Mesodermal cell (in vitro differentiated cells): ENCODE data around the gene AGRN.

ENCODE experiments used
- H3K27ac ChIP-seq: 2 replicates; pipeline ENCODE4 v1.7.0; 2013; ENCODE audit warnings: mild to moderate bottlenecking, low read depth, low read length, moderate library complexity; ENCODE audit not compliant: severe bottlenecking
- H3K36me3 ChIP-seq: 2 replicates; pipeline ENCODE4 v1.7.1; 2013; ENCODE audit warnings: mild to moderate bottlenecking, low read length, moderate library complexity; ENCODE audit not compliant: control insufficient read depth, insufficient read depth
- H3K4me1 ChIP-seq: one replicate; pipeline ENCODE4 v1.7.1; 2013; ENCODE audit warnings: mild to moderate bottlenecking, low read length; ENCODE audit not compliant: insufficient read depth, control insufficient read depth, poor library complexity, severe bottlenecking
- H3K4me3 ChIP-seq: 2 replicates; pipeline ENCODE4 v1.7.0; 2013; ENCODE audit warnings: low read length, control low read depth, mild to moderate bottlenecking; ENCODE audit not compliant: insufficient read depth, poor library complexity, severe bottlenecking; ENCODE audit errors: extremely low read depth
- H3K9me3 ChIP-seq: 2 replicates; pipeline ENCODE4 v1.7.1; 2013; ENCODE audit warnings: mild to moderate bottlenecking, low read length, moderate library complexity; ENCODE audit not compliant: control insufficient read depth
- WGBS, 2 experiments: methylation state at CpG; one replicate each; pipeline ENCODE4 v1.1.5; 2013; ENCODE audit warnings: missing lambda C conversion rate in 2 of 2; ENCODE audit not compliant: insufficient coverage in 2 of 2; 5-methylcytosine and 5-hydroxymethylcytosine counted together

AGRN gene

DNA sequence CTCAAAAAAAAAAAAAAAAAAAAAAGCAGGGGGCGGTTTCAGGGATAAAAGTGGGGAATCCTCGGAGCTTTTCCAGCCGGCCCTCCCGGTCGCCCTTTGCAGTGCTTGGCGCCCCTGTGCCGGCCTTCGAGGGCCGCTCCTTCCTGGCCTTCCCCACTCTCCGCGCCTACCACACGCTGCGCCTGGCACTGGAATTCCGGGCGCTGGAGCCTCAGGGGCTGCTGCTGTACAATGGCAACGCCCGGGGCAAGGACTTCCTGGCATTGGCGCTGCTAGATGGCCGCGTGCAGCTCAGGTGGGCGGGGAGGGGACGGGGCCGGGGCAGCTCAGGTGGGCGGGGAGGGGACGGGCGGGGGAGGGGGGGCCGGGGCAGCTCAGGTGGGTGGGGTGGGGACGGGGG lies 28.8 kb downstream of the AGRN start:
- no peak overlapping the region for H3K4me3 ChIP-seq
- H3K27ac ChIP-seq, result no peak overlapping the region
- H3K4me1 ChIP-seq, result no peaks in the 10 kb centered on the region
- WGBS, 2 experiments, result 97 to 98% methylated on average over 9 to 15 of the region's 28 CpGs
- H3K36me3 ChIP-seq, result peaks cover 55% of the 10 kb centered on the region
- no peaks in the 10 kb centered on the region for H3K9me3 ChIP-seq

GRCh38 chr1:1049318-1050165 lies 29.6 kb downstream of the AGRN start:
- H3K27ac ChIP-seq, result no peak overlapping the region
- H3K4me3 ChIP-seq, result no peak overlapping the region
- H3K9me3 ChIP-seq, result no peaks in the 10 kb centered on the region
- WGBS, 2 experiments, result 96 to 98% methylated on average over 43 to 45 of the region's 57 CpGs
- H3K36me3 ChIP-seq, result peaks cover 52% of the 10 kb centered on the region
- H3K4me1 ChIP-seq, result no peaks in the 10 kb centered on the region

- H3K36me3 ChIP-seq, result peaks cover 50% of the 10 kb centered on the region
- H3K4me3 ChIP-seq, result no peak overlapping the region
- no peak overlapping the region for H3K27ac ChIP-seq
- WGBS, 2 experiments, result 98% methylated on average over 28 to 32 of the region's 32 CpGs
- no peaks in the 10 kb centered on the region for H3K4me1 ChIP-seq
- H3K9me3 ChIP-seq, result no peaks in the 10 kb centered on the region
Measured at GRCh38 chr1:1050577-1051052, 30.7 kb downstream of the AGRN start.

DNA sequence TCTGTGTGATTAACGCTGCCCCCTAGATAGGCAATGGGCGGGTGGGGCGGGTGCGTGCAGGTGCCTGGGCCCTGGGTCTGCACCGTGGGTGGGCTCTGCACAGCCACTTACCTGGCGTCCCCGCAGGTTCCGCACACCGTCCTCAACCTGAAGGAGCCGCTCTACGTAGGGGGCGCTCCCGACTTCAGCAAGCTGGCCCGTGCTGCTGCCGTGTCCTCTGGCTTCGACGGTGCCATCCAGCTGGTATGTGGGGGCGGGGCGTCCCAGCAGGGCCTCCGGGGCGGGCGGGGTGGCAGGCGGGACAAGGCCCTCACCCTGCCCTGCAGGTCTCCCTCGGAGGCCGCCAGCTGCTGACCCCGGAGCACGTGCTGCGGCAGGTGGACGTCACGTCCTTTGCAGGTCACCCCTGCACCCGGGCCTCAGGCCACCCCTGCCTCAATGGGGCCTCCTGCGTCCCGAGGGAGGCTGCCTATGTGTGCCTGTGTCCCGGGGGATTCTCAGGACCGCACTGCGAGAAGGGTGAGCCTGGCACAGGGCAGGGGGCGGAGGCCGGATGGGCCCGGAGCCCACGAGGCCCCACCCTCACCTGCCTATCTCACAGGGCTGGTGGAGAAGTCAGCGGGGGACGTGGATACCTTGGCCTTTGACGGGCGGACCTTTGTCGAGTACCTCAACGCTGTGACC lies 31.3 kb downstream of the AGRN start:
- no peak overlapping the region for H3K27ac ChIP-seq
- H3K4me1 ChIP-seq, result no peaks in the 10 kb centered on the region
- H3K9me3 ChIP-seq, result no peaks in the 10 kb centered on the region
- 94 to 95% methylated on average over 37 to 44 of the region's 46 CpGs for WGBS, 2 experiments
- no peak overlapping the region for H3K4me3 ChIP-seq
- H3K36me3 ChIP-seq, result peaks cover 43% of the 10 kb centered on the region

DNA sequence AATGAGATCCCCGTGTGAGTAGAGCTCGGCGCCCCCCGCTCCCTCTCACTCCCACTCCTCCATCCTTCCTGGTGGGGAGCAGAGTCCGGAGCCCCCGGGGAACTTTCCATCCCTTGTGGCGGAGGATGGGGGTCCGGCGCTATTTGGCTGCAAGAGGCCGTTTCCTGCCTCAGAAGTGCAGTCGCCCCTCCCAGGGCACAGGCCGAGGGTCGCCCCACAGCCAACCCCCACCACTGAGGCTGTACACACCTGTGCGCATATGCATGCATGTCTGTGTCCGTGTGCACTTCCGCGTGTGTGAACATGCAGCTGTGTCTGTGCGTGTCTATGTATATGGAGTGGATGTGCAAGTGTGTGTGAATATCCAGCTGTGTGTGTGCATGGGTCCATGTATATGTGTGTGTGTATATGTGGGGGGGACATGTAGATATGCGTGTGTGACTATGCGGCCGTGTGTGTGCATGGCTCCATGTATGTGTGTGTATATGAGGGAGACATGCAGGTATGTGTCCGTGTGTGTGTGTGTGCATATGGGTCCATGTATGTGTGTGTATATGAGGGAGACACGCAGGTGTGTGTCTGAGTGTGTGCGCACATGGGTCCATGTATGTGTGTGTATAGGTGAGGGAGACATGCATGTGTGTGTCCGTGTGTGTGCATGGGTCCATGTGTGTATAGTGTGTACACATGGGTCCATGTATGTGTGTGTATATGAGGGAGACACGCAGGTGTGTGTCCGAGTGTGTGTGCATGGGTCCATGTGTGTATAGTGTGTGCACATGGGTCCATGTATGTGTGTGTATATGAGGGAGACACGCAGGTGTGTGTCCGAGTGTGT lies 32.3 kb downstream of the AGRN start:
- Histone ChIP-seq H3K9me3 (no peaks in the 10 kb centered on the region), H3K36me3 (peaks cover 34% of the 10 kb centered on the region), H3K4me1 (no peaks in the 10 kb centered on the region), H3K4me3 (no peak overlapping the region), H3K27ac (no peak overlapping the region)
- WGBS, 2 experiments, result 95 to 96% methylated on average over 24 to 29 of the region's 29 CpGs

GRCh38 chr1:1053022-1053421 lies 33.1 kb downstream of the AGRN start:
- Histone ChIP-seq H3K9me3 (no peaks in the 10 kb centered on the region), H3K4me3 (no peak overlapping the region), H3K4me1 (no peaks in the 10 kb centered on the region), H3K27ac (no peak overlapping the region), H3K36me3 (peaks cover 29% of the 10 kb centered on the region)
- WGBS, 2 experiments, result 96 to 98% methylated on average over 13 to 15 of the region's 15 CpGs

GRCh38 chr1:1053682-1054081 lies 33.8 kb downstream of the AGRN start:
- Histone ChIP-seq H3K36me3 (peaks cover 29% of the 10 kb centered on the region), H3K4me3 (no peak overlapping the region), H3K27ac (no peak overlapping the region), H3K9me3 (no peaks in the 10 kb centered on the region), H3K4me1 (peaks cover 6% of the 10 kb centered on the region)
- 98% methylated on average over 17 to 18 of the region's 18 CpGs for WGBS, 2 experiments

DNA sequence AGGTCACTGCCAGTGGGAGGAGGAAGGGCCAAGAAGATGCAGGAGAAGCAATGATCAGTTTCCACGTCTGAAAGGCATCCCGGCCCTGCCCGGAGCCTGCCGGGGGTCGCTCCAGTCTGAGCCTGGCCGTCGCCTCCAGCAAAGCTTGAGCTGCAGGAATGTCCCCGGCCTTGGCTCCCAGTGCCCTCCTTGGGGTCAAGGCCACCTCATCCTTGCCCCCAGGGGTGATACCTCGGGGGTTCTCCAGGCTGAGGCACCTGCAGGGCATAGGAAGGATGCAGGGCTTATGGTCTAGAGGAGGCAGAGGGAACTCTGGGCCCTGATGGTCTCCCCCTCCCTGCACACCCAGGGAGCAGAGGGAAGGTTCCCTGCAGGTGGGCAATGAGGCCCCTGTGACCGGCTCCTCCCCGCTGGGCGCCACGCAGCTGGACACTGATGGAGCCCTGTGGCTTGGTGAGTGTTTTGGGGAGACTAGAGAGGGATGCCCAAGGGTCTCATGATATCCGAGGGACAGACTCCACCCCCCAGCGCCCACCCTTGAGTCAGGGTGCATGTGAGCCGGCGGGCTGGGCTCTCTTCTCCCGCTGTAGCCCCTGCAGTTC lies 34.3 kb downstream of the AGRN start:
- no peak overlapping the region for H3K4me3 ChIP-seq
- peaks cover 6% of the 10 kb centered on the region for H3K4me1 ChIP-seq
- no peak overlapping the region for H3K27ac ChIP-seq
- H3K9me3 ChIP-seq, result no peaks in the 10 kb centered on the region
- WGBS, 2 experiments, result 93 to 94% methylated on average over 14 of the region's 18 CpGs
- H3K36me3 ChIP-seq, result peaks cover 29% of the 10 kb centered on the region

DNA sequence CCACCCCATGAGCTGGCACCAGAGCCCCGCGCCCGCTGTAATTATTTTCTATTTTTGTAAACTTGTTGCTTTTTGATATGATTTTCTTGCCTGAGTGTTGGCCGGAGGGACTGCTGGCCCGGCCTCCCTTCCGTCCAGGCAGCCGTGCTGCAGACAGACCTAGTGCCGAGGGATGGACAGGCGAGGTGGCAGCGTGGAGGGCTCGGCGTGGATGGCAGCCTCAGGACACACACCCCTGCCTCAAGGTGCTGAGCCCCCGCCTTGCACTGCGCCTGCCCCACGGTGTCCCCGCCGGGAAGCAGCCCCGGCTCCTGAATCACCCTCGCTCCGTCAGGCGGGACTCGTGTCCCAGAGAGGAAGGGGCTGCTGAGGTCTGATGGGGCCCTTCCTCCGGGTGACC lies 35.1 kb downstream of the AGRN start:
- WGBS, 2 experiments, result 89 to 91% methylated on average over 18 to 23 of the region's 23 CpGs
- H3K36me3 ChIP-seq, result peaks cover 29% of the 10 kb centered on the region
- no peak overlapping the region for H3K4me3 ChIP-seq
- H3K4me1 ChIP-seq, result peaks cover 7% of the 10 kb centered on the region
- H3K9me3 ChIP-seq, result no peaks in the 10 kb centered on the region
- no peak overlapping the region for H3K27ac ChIP-seq
